ENCODE measurements around the gene TIMM21.

- TF ChIP-seq CTCF (IDR thresholded peaks at IDR 0.05), result no peak
- TF ChIP-seq POLR2A (IDR thresholded peaks at IDR 0.05), result no peak
- TF ChIP-seq POLR2AphosphoS5 (IDR thresholded peaks at IDR 0.05; ENCODE audit: insufficient read depth in 1 of 2, low read depth in 1 of 2), result no peak
Observed at GRCh38 chr18:74110149-74110548, 38.2 kb upstream of the TIMM21 start.

Data from vagina (tissue), 2 donors.